IPS-20b (cell line): ENCODE results near the gene PIK3CG.

Source experiments
- H3K27ac ChIP-seq: one replicate; pipeline ENCODE4 v1.5.1; 2013; ENCODE audit warnings: low read length
- H3K27me3 ChIP-seq: 2 replicates; pipeline ENCODE4 v1.6.1; 2013; ENCODE audit warnings: mild to moderate bottlenecking, low read length, inconsistent platforms; ENCODE audit not compliant: insufficient read depth
- H3K36me3 ChIP-seq: 2 replicates; pipeline ENCODE4 v1.6.1; 2013; ENCODE audit warnings: low read depth, mild to moderate bottlenecking, inconsistent platforms, low read length, moderate library complexity; ENCODE audit not compliant: insufficient read depth
- H3K4me1 ChIP-seq: 2 replicates; pipeline ENCODE4 v1.6.1; 2013; ENCODE audit warnings: mild to moderate bottlenecking, control low read depth, inconsistent platforms, low read length, moderate library complexity; ENCODE audit not compliant: insufficient read depth
- H3K4me3 ChIP-seq: 2 replicates; pipeline ENCODE4 v1.5.1; 2013; ENCODE audit warnings: mild to moderate bottlenecking, low read length, inconsistent platforms
- H3K9ac ChIP-seq: 2 replicates; pipeline ENCODE4 v1.6.1; 2013; ENCODE audit warnings: low read depth, mild to moderate bottlenecking, inconsistent platforms, low read length, moderate library complexity
- H3K9me3 ChIP-seq: 2 replicates; pipeline ENCODE4 v1.6.1; 2013; ENCODE audit warnings: mild to moderate bottlenecking, low read depth, low read length, inconsistent platforms; ENCODE audit not compliant: insufficient read depth

Gene PIK3CG

GRCh38 chr7:106862317-106863089 lies 2.6 kb upstream of the PIK3CG start:
- no peak overlapping the region for H3K4me3 ChIP-seq
- H3K36me3 ChIP-seq: no peaks in the 10 kb centered on the region
- no peaks in the 10 kb centered on the region for H3K4me1 ChIP-seq
- H3K9ac ChIP-seq: no peak overlapping the region
- H3K27ac ChIP-seq: no peak overlapping the region
- no peaks in the 10 kb centered on the region for H3K27me3 ChIP-seq
- H3K9me3 ChIP-seq: no peaks in the 10 kb centered on the region

GRCh38 chr7:106863274-106863997 lies 1.6 kb upstream of the PIK3CG start:
- Histone ChIP-seq H3K27ac (no peak overlapping the region), H3K4me1 (no peaks in the 10 kb centered on the region), H3K9ac (no peak overlapping the region), H3K4me3 (no peak overlapping the region), H3K27me3 (no peaks in the 10 kb centered on the region), H3K9me3 (no peaks in the 10 kb centered on the region), H3K36me3 (no peaks in the 10 kb centered on the region)

GRCh38 chr7:106864298-106865081 lies 592 bp upstream of the PIK3CG start:
- Histone ChIP-seq H3K4me3 (no peak overlapping the region), H3K4me1 (no peaks in the 10 kb centered on the region), H3K27me3 (no peaks in the 10 kb centered on the region), H3K27ac (no peak overlapping the region), H3K9ac (no peak overlapping the region), H3K9me3 (no peaks in the 10 kb centered on the region), H3K36me3 (no peaks in the 10 kb centered on the region)

- Histone ChIP-seq H3K9me3 (no peaks in the 10 kb centered on the region), H3K27ac (no peak overlapping the region), H3K36me3 (no peaks in the 10 kb centered on the region), H3K27me3 (no peaks in the 10 kb centered on the region), H3K4me3 (no peak overlapping the region), H3K4me1 (no peaks in the 10 kb centered on the region), H3K9ac (no peak overlapping the region)
These were observed 1.5 kb downstream of the PIK3CG start for GRCh38 chr7:106866298-106867281.

- Histone ChIP-seq H3K9me3 (no peaks in the 10 kb centered on the region), H3K9ac (no peak overlapping the region), H3K4me3 (no peak overlapping the region), H3K4me1 (no peaks in the 10 kb centered on the region), H3K27me3 (no peaks in the 10 kb centered on the region), H3K27ac (no peak overlapping the region), H3K36me3 (no peaks in the 10 kb centered on the region)
These were observed 2.7 kb downstream of the PIK3CG start for GRCh38 chr7:106867641-106868351.

- H3K27me3 ChIP-seq: no peaks in the 10 kb centered on the region
- H3K9me3 ChIP-seq: no peaks in the 10 kb centered on the region
- no peak overlapping the region for H3K9ac ChIP-seq
- no peak overlapping the region for H3K4me3 ChIP-seq
- no peak overlapping the region for H3K27ac ChIP-seq
- no peaks in the 10 kb centered on the region for H3K36me3 ChIP-seq
- no peaks in the 10 kb centered on the region for H3K4me1 ChIP-seq
These were observed 3.3 kb downstream of the PIK3CG start for GRCh38 chr7:106868364-106868763.

- Histone ChIP-seq H3K4me3 (no peak overlapping the region), H3K9ac (no peak overlapping the region), H3K9me3 (no peaks in the 10 kb centered on the region), H3K4me1 (no peaks in the 10 kb centered on the region), H3K27me3 (no peaks in the 10 kb centered on the region), H3K27ac (no peak overlapping the region), H3K36me3 (no peaks in the 10 kb centered on the region)
These were observed 4.9 kb downstream of the PIK3CG start for GRCh38 chr7:106869954-106870353.

GRCh38 chr7:106870528-106870927 lies 5.4 kb downstream of the PIK3CG start:
- Histone ChIP-seq H3K27me3 (no peaks in the 10 kb centered on the region), H3K9me3 (no peaks in the 10 kb centered on the region), H3K27ac (no peak overlapping the region), H3K9ac (no peak overlapping the region), H3K36me3 (no peaks in the 10 kb centered on the region), H3K4me1 (no peaks in the 10 kb centered on the region), H3K4me3 (no peak overlapping the region)

- no peak overlapping the region for H3K9ac ChIP-seq
- H3K27me3 ChIP-seq: no peaks in the 10 kb centered on the region
- no peak overlapping the region for H3K4me3 ChIP-seq
- H3K36me3 ChIP-seq: no peaks in the 10 kb centered on the region
- H3K27ac ChIP-seq: no peak overlapping the region
- H3K9me3 ChIP-seq: no peaks in the 10 kb centered on the region
- no peaks in the 10 kb centered on the region for H3K4me1 ChIP-seq
These were observed 5.9 kb downstream of the PIK3CG start for GRCh38 chr7:106870983-106871410.

- H3K9me3 ChIP-seq: no peaks in the 10 kb centered on the region
- no peaks in the 10 kb centered on the region for H3K36me3 ChIP-seq
- no peak overlapping the region for H3K9ac ChIP-seq
- no peak overlapping the region for H3K27ac ChIP-seq
- H3K27me3 ChIP-seq: no peaks in the 10 kb centered on the region
- no peak overlapping the region for H3K4me3 ChIP-seq
- H3K4me1 ChIP-seq: no peaks in the 10 kb centered on the region
These were observed 6.9 kb downstream of the PIK3CG start for GRCh38 chr7:106871793-106872571.
